C4-2B (cell line): ENCODE measurements around the gene HRC.

ENCODE experiments used
- ZFX ChIP-seq: fragments of 450-650 bp; IDR thresholded peaks from 2 replicates; pipeline ENCODE4 v1.6.1; 2017
- TF ChIP-seq, protein P1 (sequence below): fragments of 450-650 bp; conservative IDR thresholded peaks from 2 replicates; pipeline ENCODE4 v1.5.1; 2017; ENCODE audit warnings: mild to moderate bottlenecking

DNA sequence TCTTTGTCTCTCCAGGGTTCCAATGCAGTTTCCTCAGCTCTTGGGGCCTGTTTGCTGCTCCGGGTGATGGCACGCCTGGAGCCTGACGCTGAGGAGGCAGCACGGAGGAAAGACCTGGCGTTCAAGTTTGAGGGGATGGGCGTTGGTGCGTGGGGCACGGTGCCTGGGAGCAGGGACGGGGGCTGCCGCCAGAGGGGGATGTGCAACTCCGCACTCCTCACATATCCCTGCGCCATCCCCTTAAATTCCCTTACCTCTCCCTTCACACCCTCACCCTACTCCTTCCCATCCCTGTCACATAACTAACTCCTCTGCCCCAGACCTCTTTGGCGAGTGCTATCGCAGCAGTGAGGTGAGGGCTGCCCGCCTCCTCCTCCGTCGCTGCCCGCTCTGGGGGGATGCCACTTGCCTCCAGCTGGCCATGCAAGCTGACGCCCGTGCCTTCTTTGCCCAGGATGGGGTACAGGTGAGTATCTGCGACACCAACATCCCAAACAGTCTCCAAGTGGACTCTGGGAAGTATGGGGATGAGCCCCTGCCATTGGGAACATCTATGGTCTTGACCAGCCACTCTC lies 33.5 kb upstream of the HRC start:
- TF ChIP-seq, protein P1, sequence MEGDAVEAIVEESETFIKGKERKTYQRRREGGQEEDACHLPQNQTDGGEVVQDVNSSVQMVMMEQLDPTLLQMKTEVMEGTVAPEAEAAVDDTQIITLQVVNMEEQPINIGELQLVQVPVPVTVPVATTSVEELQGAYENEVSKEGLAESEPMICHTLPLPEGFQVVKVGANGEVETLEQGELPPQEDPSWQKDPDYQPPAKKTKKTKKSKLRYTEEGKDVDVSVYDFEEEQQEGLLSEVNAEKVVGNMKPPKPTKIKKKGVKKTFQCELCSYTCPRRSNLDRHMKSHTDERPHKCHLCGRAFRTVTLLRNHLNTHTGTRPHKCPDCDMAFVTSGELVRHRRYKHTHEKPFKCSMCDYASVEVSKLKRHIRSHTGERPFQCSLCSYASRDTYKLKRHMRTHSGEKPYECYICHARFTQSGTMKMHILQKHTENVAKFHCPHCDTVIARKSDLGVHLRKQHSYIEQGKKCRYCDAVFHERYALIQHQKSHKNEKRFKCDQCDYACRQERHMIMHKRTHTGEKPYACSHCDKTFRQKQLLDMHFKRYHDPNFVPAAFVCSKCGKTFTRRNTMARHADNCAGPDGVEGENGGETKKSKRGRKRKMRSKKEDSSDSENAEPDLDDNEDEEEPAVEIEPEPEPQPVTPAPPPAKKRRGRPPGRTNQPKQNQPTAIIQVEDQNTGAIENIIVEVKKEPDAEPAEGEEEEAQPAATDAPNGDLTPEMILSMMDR = no peak
- TF ChIP-seq ZFX = no peak
